H9 (cell line): ENCODE results near the gene PGK1. TPM values are rescaled to one million over a fixed set of nuclear protein-coding genes. Genes with fewer than 3 reads are reported as not detected.

Source experiments
- DNase-seq: peaks from one replicate; pipeline ENCODE4 v3.0.0-alpha.2; 2017
- H2AFZ ChIP-seq: one replicate; pipeline ENCODE4 v1.6.1; 2013; ENCODE audit warnings: mild to moderate bottlenecking, low read length, control low read depth, moderate library complexity
- H2AK5ac ChIP-seq: 2 replicates; pipeline ENCODE4 v1.6.1; 2013; ENCODE audit warnings: low read length, control low read depth, mixed read lengths; ENCODE audit not compliant: insufficient read length
- H2BK120ac ChIP-seq: one replicate; pipeline ENCODE4 v1.6.1; 2013; ENCODE audit warnings: low read depth, mild to moderate bottlenecking, low read length, control low read depth, inconsistent platforms; ENCODE audit not compliant: poor library complexity, severe bottlenecking
- H2BK12ac ChIP-seq: 2 replicates; pipeline ENCODE4 v1.6.1; 2013; ENCODE audit warnings: low read length, control low read depth, mixed read lengths, low read depth; ENCODE audit not compliant: insufficient read length
- H2BK15ac ChIP-seq: 2 replicates; pipeline ENCODE4 v1.6.1; 2013; ENCODE audit warnings: low read depth, low read length, control low read depth
- H2BK20ac ChIP-seq: one replicate; pipeline ENCODE4 v1.6.1; 2013; ENCODE audit warnings: low read depth, mild to moderate bottlenecking, low read length, control low read depth, inconsistent platforms; ENCODE audit not compliant: poor library complexity, severe bottlenecking
- H2BK5ac ChIP-seq: 2 replicates; pipeline ENCODE4 v1.6.1; 2013; ENCODE audit warnings: low read length, control low read depth, mixed read lengths; ENCODE audit not compliant: insufficient read length
- H3K14ac ChIP-seq: 2 replicates; pipeline ENCODE4 v1.6.1; 2013; ENCODE audit warnings: low read length, control low read depth; ENCODE audit not compliant: insufficient read depth
- H3K18ac ChIP-seq: 2 replicates; pipeline ENCODE4 v1.6.1; 2013; ENCODE audit warnings: low read depth, mild to moderate bottlenecking, mixed read lengths, low read length, control low read depth; ENCODE audit not compliant: insufficient read length
- H3K23ac ChIP-seq: 2 replicates; pipeline ENCODE4 v1.6.1; 2013; ENCODE audit warnings: low read length, control low read depth, mixed read lengths, low read depth; ENCODE audit not compliant: insufficient read length
- H3K23me2 ChIP-seq: 2 replicates; pipeline ENCODE4 v1.6.1; 2013; ENCODE audit warnings: low read depth, mild to moderate bottlenecking, mixed read lengths, low read length, control low read depth; ENCODE audit not compliant: insufficient read length, poor library complexity, severe bottlenecking
- H3K27ac ChIP-seq: 2 replicates; pipeline ENCODE4 v1.5.1; 2013; ENCODE audit warnings: low read length, control low read depth, mixed read lengths, low read depth; ENCODE audit not compliant: insufficient read length
- H3K27me3 ChIP-seq: 2 replicates; pipeline ENCODE4 v1.6.1; 2013; ENCODE audit warnings: low read length, control low read depth, inconsistent platforms; ENCODE audit not compliant: insufficient read depth
- H3K4ac ChIP-seq: 2 replicates; pipeline ENCODE4 v1.6.1; 2013; ENCODE audit warnings: low read depth, mild to moderate bottlenecking, control low read depth, inconsistent platforms, low read length, moderate library complexity
- H3K4me1 ChIP-seq: 2 replicates; pipeline ENCODE4 v1.6.1; 2013; ENCODE audit warnings: low read length, control low read depth, inconsistent platforms; ENCODE audit not compliant: insufficient read depth
- H3K4me2 ChIP-seq: 2 replicates; pipeline ENCODE4 v1.6.1; 2013; ENCODE audit warnings: low read length, control low read depth, mixed read lengths; ENCODE audit not compliant: insufficient read length, insufficient read depth
- H3K56ac ChIP-seq: 2 replicates; pipeline ENCODE4 v1.6.1; 2013; ENCODE audit warnings: low read depth, mild to moderate bottlenecking, mixed read lengths, low read length, control low read depth; ENCODE audit not compliant: insufficient read length
- H3K79me1 ChIP-seq: 2 replicates; pipeline ENCODE4 v1.6.1; 2013; ENCODE audit warnings: low read depth, mild to moderate bottlenecking, moderate library complexity, low read length, control low read depth, inconsistent platforms; ENCODE audit not compliant: insufficient read depth, poor library complexity, severe bottlenecking
- H3K79me2 ChIP-seq: 2 replicates; pipeline ENCODE4 v1.6.1; 2013; ENCODE audit warnings: low read length, control low read depth, inconsistent platforms; ENCODE audit not compliant: insufficient read depth
- H3K9ac ChIP-seq: 2 replicates; pipeline ENCODE4 v1.6.1; 2013; ENCODE audit warnings: low read length, control low read depth, mixed read lengths; ENCODE audit not compliant: insufficient read length; ENCODE audit errors: extremely low read depth
- H3K9me3 ChIP-seq: one replicate; pipeline ENCODE4 v1.6.1; 2013; ENCODE audit warnings: low read depth, low read length, inconsistent platforms; ENCODE audit not compliant: control insufficient read depth
- H3T11ph ChIP-seq: one replicate; pipeline ENCODE4 v1.6.1; 2013; ENCODE audit warnings: mild to moderate bottlenecking, low read length, control low read depth, inconsistent platforms
- H4K20me1 ChIP-seq: one replicate; pipeline ENCODE4 v1.6.1; 2013; ENCODE audit not compliant: control insufficient read depth, insufficient read length, insufficient read depth
- H4K5ac ChIP-seq: 2 replicates; pipeline ENCODE4 v1.6.1; 2013; ENCODE audit warnings: low read depth, mild to moderate bottlenecking, mixed read lengths, low read length, control low read depth; ENCODE audit not compliant: insufficient read length
- H4K8ac ChIP-seq: replicated peaks from 2 replicates; pipeline ENCODE4 v1.6.1; 2013; ENCODE audit warnings: low read length, control low read depth, mixed read lengths, low read depth; ENCODE audit not compliant: insufficient read length
- H4K91ac ChIP-seq: 2 replicates; pipeline ENCODE4 v1.6.1; 2013; ENCODE audit warnings: low read depth, mild to moderate bottlenecking, moderate library complexity, mixed read lengths, low read length, control low read depth; ENCODE audit not compliant: insufficient read length
- H3K27ac Mint-ChIP-seq, 3 experiments: 2 replicates in 2 of 3; 3 replicates in 1 of 3; pipeline ENCODE4 v1.8.0; 2020 to 2021; ENCODE audit warnings: mixed read lengths in 3 of 3, mild to moderate bottlenecking in 1 of 3, moderate library complexity in 1 of 3
- H3K27me3 Mint-ChIP-seq: 2 replicates; pipeline ENCODE4 v1.8.0; 2021; ENCODE audit warnings: low read depth, mild to moderate bottlenecking, moderate library complexity, mixed read lengths
- H3K36me3 Mint-ChIP-seq, 3 experiments: 2 replicates in 2 of 3; 3 replicates in 1 of 3; pipeline ENCODE4 v1.8.0; 2020 to 2021; ENCODE audit warnings: low read depth in 3 of 3, mixed read lengths in 3 of 3; ENCODE audit not compliant: insufficient read depth in 1 of 3
- H3K4me1 Mint-ChIP-seq, 2 experiments: 2 replicates each; pipeline ENCODE4 v1.8.0; 2020; ENCODE audit warnings: mixed read lengths in 2 of 2
- H3K4me3 Mint-ChIP-seq, 2 experiments: 2 replicates in 1 of 2; 3 replicates in 1 of 2; pipeline ENCODE4 v1.8.0; 2020 to 2021; ENCODE audit warnings: mild to moderate bottlenecking in 2 of 2, mixed read lengths in 2 of 2, moderate library complexity in 1 of 2
- H3K9me3 Mint-ChIP-seq, 2 experiments: 2 replicates in 1 of 2; 3 replicates in 1 of 2; pipeline ENCODE4 v1.8.0; 2020; ENCODE audit warnings: mild to moderate bottlenecking in 2 of 2, mixed read lengths in 2 of 2, moderate library complexity in 1 of 2
- WGBS: extraction: QIAGEN DNeasy Blood & Tissue Kit; methylation state at CpG from one replicate; pipeline ENCODE4 v1.1.7; 2013; ENCODE audit warnings: missing lambda C conversion rate, low lambda C conversion rate, mixed read lengths; ENCODE audit not compliant: insufficient read length; ENCODE audit errors: extremely low coverage; 5-methylcytosine and 5-hydroxymethylcytosine counted together
- total RNA-seq: library from RNA; stranded (reverse); gene quantifications from 2 replicates; pipeline ENCODE4 v1.2.1, GENCODE V29; 2021
- TF ChIP-seq, protein P1 (sequence below): fragments of 200-600 bp; sonication (generic); conservative IDR thresholded peaks from 3 replicates; pipeline ENCODE4 v1.8.0; 2021; ENCODE audit warnings: antibody characterized with exemption, mild to moderate bottlenecking

PGK1 gene
- total RNA-seq, 1 experiment from 2014 or later = 581 TPM

DNA sequence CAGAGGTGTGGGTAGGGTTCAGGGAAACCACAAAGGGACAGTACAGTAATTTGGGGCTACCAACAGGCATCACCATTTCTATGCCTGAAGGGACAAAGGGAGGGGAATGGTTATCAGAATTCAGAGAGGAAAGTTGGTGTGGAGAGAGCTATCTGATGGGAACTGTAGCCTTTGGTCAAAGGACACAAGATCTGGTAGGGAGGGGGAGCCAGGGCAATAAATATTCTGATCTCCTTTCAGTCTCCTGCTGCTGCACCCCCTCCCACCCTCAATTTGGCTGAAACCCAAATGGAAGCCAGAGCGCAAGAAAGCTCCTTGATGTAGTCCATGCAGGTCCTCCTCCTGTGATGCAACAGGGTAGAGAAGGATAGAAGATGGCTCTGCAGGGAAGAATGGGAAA, 14.6 kb downstream of the PGK1 start:
- Histone ChIP-seq H2BK20ac (no peak overlapping the region), H3K23ac (no peak overlapping the region), H2BK120ac (no peak overlapping the region), H4K91ac (no peak overlapping the region), H3K4me2 (no peak overlapping the region), H2BK5ac (no peak overlapping the region), H3K9ac (no peak overlapping the region), H2AFZ (no peak overlapping the region), H3K23me2 (no peaks in the 10 kb centered on the region), H3K27me3 (no peaks in the 10 kb centered on the region), H3K4me1 (no peaks in the 10 kb centered on the region), H3K4ac (no peak overlapping the region), H4K8ac (no peak overlapping the region), H3K27ac (no peak overlapping the region), H2BK15ac (no peak overlapping the region), H3K56ac (no peak overlapping the region), H4K5ac (no peak overlapping the region), H3T11ph (no peak overlapping the region), H4K20me1 (peaks cover 2% of the 10 kb centered on the region), H3K14ac (no peak overlapping the region), H2AK5ac (no peak overlapping the region), H3K9me3 (peaks cover 25% of the 10 kb centered on the region), H2BK12ac (no peak overlapping the region), H3K79me1 (no peaks in the 10 kb centered on the region), H3K18ac (no peak overlapping the region), H3K79me2 (0 out of 2 replicates have a peak, but pooled peaks cover 2% of the 10 kb centered on the region)
- DNase-seq = no peak
- peaks cover 66 to 76% of the 10 kb centered on the region in 2 experiments for H3K9me3 Mint-ChIP-seq
- H3K4me1 Mint-ChIP-seq = no peaks in the 10 kb centered on the region; a peak in 1 of 4 replicates
- H3K27me3 Mint-ChIP-seq = no peaks in the 10 kb centered on the region
- TF ChIP-seq, protein P1, sequence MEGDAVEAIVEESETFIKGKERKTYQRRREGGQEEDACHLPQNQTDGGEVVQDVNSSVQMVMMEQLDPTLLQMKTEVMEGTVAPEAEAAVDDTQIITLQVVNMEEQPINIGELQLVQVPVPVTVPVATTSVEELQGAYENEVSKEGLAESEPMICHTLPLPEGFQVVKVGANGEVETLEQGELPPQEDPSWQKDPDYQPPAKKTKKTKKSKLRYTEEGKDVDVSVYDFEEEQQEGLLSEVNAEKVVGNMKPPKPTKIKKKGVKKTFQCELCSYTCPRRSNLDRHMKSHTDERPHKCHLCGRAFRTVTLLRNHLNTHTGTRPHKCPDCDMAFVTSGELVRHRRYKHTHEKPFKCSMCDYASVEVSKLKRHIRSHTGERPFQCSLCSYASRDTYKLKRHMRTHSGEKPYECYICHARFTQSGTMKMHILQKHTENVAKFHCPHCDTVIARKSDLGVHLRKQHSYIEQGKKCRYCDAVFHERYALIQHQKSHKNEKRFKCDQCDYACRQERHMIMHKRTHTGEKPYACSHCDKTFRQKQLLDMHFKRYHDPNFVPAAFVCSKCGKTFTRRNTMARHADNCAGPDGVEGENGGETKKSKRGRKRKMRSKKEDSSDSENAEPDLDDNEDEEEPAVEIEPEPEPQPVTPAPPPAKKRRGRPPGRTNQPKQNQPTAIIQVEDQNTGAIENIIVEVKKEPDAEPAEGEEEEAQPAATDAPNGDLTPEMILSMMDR = no peak
- peaks cover 62 to 92% (median 88%) of the 10 kb centered on the region in 3 experiments for H3K36me3 Mint-ChIP-seq
- no peak overlapping the region for H3K4me3 Mint-ChIP-seq
- WGBS = no CpG with 5 or more reads among the region's 1 CpG
- peak overlapping the region in 1 of 3 experiments; percentile 12; a peak in 1 of 7 replicates for H3K27ac Mint-ChIP-seq
